GM13976 (cell line): ENCODE results near the gene SLC16A10.
A peak's percentile ranks its signal among the peaks of the same experiment; 100 is the strongest.
"Not testable (repeated sequence)": the region's sequence is repeated elsewhere in the genome, so short reads cannot be mapped to it uniquely, and the experiment has no call there.

Source experiments
- DNase-seq: peaks from one replicate; pipeline ENCODE4 v3.0.0; 2012; ENCODE audit warnings: low spot score
- in situ Hi-C: fragments of 300-500 bp; cut with MboI; formaldehyde crosslinking; loops from one replicate; pipeline ENCODE4 v1.12.0; 2022; ENCODE audit warnings: low sequenced_read_pairs, mixed read lengths, inconsistent platforms; ENCODE audit not compliant: unreplicated experiment
- TF ChIP-seq, protein P1 (sequence below): IDR thresholded peaks from 2 replicates; pipeline ENCODE4 v1.5.1; 2012; ENCODE audit warnings: borderline replicate concordance, mild to moderate bottlenecking; ENCODE audit not compliant: insufficient read depth; ENCODE audit errors: extremely low read depth, missing control alignments, control extremely low read depth

The SLC16A10 gene

DNA sequence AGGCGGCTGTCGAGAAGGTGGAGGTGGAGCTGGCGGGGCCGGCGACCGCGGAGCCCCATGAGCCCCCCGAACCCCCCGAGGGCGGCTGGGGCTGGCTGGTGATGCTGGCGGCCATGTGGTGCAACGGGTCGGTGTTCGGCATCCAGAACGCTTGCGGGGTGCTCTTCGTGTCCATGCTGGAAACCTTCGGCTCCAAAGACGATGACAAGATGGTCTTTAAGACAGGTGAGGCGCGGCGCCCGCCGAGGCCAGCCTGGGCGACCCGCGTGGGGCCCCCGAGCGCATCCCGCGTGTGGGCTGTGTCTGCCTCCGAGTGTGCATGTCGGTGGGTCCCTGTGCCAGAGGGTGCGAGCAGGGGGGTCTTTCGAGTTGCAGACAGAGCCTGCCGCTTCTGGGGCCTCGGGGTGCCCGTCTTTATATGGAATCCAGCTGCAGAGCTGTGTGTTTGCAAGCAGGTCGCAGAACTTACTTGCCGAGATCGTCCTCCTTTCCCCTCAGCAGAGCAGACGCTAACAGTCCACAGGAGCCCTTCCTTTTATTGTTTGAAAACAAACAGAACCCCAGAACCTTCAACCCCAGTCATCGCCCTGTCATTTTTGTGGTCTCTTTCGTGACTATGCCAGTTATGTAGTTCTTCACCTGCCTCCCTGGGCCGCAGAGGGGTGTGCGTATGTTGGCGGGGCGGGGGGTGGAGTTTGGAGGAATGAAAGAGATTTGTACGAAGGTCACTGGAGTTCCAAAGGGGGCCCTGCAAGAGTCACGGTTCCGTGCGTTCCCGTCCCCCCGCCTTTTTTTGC, 766 bp downstream of the SLC16A10 start:
- TF ChIP-seq, protein P1, sequence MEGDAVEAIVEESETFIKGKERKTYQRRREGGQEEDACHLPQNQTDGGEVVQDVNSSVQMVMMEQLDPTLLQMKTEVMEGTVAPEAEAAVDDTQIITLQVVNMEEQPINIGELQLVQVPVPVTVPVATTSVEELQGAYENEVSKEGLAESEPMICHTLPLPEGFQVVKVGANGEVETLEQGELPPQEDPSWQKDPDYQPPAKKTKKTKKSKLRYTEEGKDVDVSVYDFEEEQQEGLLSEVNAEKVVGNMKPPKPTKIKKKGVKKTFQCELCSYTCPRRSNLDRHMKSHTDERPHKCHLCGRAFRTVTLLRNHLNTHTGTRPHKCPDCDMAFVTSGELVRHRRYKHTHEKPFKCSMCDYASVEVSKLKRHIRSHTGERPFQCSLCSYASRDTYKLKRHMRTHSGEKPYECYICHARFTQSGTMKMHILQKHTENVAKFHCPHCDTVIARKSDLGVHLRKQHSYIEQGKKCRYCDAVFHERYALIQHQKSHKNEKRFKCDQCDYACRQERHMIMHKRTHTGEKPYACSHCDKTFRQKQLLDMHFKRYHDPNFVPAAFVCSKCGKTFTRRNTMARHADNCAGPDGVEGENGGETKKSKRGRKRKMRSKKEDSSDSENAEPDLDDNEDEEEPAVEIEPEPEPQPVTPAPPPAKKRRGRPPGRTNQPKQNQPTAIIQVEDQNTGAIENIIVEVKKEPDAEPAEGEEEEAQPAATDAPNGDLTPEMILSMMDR = no peak
- peak; percentile 41 for DNase-seq
- in situ Hi-C loops = no loop called here

DNA sequence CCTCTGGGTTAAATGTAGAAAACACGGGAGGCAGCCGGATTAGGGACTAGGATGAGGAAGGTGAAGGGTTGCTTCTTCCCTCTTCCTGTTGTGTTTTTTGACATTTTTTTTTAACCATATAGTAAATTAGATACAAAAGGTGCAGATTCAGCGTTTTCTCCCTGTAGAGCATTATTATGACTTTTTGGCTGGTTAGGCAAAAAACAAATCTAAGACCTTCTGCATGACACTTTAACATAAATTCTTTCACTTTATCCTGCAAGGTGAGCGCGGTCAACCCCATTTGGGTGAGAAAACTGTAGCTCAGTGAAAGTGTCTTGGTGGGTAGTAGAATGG, 1.3 kb downstream of the SLC16A10 start:
- TF ChIP-seq, protein P1 = no peak
- in situ Hi-C loops = no loop called here
- DNase-seq = no peak

DNA sequence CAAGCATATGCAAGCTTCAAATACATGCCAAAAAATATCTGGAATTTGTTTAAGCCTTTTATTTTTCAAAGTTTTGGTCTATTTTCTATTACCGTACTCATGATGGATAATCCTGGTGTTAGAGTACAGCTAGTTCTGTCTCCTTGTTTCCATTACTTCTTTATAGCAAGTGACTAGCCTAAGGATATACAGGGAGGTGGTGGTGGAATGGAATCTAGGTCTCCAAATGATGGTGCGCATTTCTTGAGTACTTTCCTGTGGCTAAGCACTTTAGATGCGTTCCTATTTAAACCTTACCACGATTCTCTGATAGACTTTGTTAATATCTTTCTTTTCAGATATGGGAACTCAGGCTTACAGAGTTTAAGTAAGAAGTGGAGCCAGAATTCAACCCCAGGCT, 3.5 kb downstream of the SLC16A10 start:
- DNase-seq = no peak
- in situ Hi-C loops = no loop called here
- TF ChIP-seq, protein P1 = no peak

DNA sequence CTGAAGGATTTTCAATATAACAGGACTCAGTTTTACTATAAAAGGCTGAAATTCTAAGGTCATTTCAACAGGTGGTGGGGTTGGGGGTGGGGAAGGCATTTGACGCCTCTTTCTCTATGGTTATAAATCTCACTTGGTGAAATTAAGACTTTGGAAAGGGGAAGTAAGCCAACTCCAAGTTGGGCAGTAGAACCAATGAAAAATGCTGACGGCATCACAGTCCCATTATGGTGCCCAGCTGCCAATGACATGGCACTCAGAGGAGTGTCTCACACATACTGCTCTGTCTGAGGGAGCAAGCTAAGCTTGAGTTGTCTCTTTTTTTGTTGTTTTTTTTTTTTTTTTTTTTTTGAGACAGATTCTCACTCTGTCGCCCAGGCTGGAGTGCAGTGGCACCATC, 4.7 kb downstream of the SLC16A10 start:
- in situ Hi-C loops = no loop called here
- TF ChIP-seq, protein P1 = no peak

DNA sequence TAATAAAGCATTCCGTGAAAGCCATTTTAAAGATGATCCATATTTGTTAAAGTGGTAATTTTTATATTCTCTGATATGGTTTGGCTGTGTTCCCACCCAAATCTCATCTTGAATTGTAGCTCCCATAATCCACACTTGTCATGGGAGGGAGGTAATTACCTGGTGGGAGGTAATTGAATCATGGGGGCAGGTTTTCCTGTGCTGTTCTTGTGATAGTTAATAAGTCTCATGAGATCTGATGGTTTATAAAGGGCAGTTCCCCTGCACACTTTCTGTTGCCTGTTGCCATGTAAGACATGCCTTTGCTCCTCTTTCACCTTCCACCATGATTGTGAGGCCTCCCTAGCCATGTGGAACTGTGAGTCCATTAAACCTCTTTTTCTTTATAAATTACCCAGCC, 8.2 kb downstream of the SLC16A10 start:
- in situ Hi-C loops, DNase-seq: not testable (repeated sequence)

More for the DNA sequence above, 4.7 kb downstream of the SLC16A10 start:
- no peak for DNase-seq

DNA sequence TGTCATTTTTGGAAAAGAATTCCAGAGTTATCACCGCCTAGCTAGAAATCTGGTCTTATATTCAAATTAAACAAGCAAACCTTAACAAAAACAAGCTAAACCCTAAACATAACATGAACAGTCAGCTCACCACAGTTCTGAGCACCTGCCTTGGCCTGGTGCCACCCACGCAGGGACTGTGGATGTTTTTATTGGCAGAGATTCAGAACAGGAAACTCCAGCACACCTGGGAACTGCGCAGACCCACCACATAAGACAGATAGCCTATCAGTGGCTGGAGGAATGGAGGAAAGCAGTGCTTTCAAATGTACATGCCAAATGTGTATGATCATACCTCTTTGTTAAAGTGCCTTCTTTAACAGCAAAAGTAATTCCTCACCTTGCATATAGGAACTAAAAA, 8.9 kb downstream of the SLC16A10 start:
- in situ Hi-C loops = no loop called here
- TF ChIP-seq, protein P1 = no peak
- DNase-seq = no peak

DNA sequence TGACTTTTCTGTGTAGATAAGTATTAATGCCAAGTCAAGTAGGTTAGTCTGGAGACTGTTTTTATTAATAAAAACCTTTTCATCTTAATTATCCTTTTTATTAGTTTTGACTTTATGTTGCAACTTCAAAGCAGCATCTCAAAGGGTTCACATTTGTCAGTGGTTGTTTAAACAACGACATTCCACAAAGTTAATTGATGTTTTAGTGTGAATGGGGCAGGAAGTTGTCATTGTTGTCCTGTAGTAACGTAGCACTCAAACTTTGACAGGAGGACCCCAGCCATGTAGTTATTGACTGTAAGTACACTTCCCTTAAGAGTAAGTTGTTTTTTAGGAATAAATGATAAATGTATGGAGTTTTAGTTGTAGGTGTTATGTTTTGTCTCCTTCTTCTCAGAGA, 11.3 kb downstream of the SLC16A10 start:
- TF ChIP-seq, protein P1 = no peak
- DNase-seq = no peak
- in situ Hi-C loops = no loop called here
